DND-41 (cell line): ENCODE measurements around the gene ZNF132.
A peak's percentile ranks its signal among the peaks of the same experiment; 100 is the strongest.

Experiments
- ATAC-seq: fragments of 200-7000 bp; cut with Tn5 transposase; 3 replicates; pipeline ENCODE4 v1.9.1; 2021; ENCODE audit warnings: low read depth; ENCODE audit not compliant: insufficient read depth
- DNase-seq: peaks from one replicate; pipeline ENCODE4 v3.0.0-alpha.2; 2020
- H2AFZ ChIP-seq: 2 replicates; pipeline ENCODE4 v1.6.0; 2012; ENCODE audit warnings: low read depth, low read length
- H3K27ac ChIP-seq: 2 replicates; pipeline ENCODE4 v1.5.1; 2012; ENCODE audit warnings: low read length, inconsistent platforms
- H3K27me3 ChIP-seq: fragments of 200-600 bp; sonication (generic); 2 replicates; pipeline ENCODE4 v1.6.0; 2012; ENCODE audit warnings: low read length, mild to moderate bottlenecking, inconsistent platforms; ENCODE audit not compliant: insufficient read depth, poor library complexity
- H3K36me3 ChIP-seq: 2 replicates; pipeline ENCODE4 v1.5.1; 2012; ENCODE audit warnings: low read length, inconsistent platforms; ENCODE audit not compliant: insufficient read depth
- H3K4me1 ChIP-seq: 2 replicates; pipeline ENCODE4 v1.5.1; 2012; ENCODE audit warnings: mild to moderate bottlenecking, low read length; ENCODE audit not compliant: insufficient read depth
- H3K4me2 ChIP-seq: 2 replicates; pipeline ENCODE4 v1.6.0; 2012; ENCODE audit warnings: mild to moderate bottlenecking, moderate library complexity, low read length, inconsistent platforms; ENCODE audit not compliant: insufficient read depth
- H3K4me3 ChIP-seq, 2 experiments: fragments of 200-600 bp in 1 of 2; shearing (Covaris generic) in 1 of 2; 2 replicates each; pipeline ENCODE4 v1.5.1; 2012 to 2016; ENCODE audit warnings: inconsistent platforms in 2 of 2, low read length in 2 of 2, mild to moderate bottlenecking in 2 of 2, low read depth in 1 of 2, moderate library complexity in 1 of 2
- H3K79me2 ChIP-seq: 2 replicates; pipeline ENCODE4 v1.6.0; 2012; ENCODE audit warnings: low read length, inconsistent platforms; ENCODE audit not compliant: insufficient read depth
- H3K9ac ChIP-seq: 2 replicates; pipeline ENCODE4 v1.6.0; 2012; ENCODE audit warnings: low read depth, mild to moderate bottlenecking, inconsistent platforms, low read length, moderate library complexity
- H3K9me3 ChIP-seq: 2 replicates; pipeline ENCODE4 v1.5.1; 2012; ENCODE audit warnings: low read length, moderate library complexity, mild to moderate bottlenecking, inconsistent platforms; ENCODE audit not compliant: insufficient read depth, severe bottlenecking
- H4K20me1 ChIP-seq: 2 replicates; pipeline ENCODE4 v1.6.0; 2012; ENCODE audit warnings: low read length; ENCODE audit not compliant: insufficient read depth
- CTCF ChIP-seq: IDR thresholded peaks from 2 replicates; pipeline ENCODE4 v1.5.1; 2012; ENCODE audit warnings: borderline replicate concordance, low read length, moderate library complexity, mild to moderate bottlenecking; ENCODE audit not compliant: poor library complexity, severe bottlenecking; ENCODE audit errors: extremely low read depth
- EZH2 ChIP-seq: IDR thresholded peaks from 3 replicates; pipeline ENCODE4 v1.6.1; 2012; ENCODE audit warnings: borderline replicate concordance, low read depth, mild to moderate bottlenecking, moderate library complexity, low read length, inconsistent platforms; ENCODE audit not compliant: severe bottlenecking

Gene ZNF132

DNA sequence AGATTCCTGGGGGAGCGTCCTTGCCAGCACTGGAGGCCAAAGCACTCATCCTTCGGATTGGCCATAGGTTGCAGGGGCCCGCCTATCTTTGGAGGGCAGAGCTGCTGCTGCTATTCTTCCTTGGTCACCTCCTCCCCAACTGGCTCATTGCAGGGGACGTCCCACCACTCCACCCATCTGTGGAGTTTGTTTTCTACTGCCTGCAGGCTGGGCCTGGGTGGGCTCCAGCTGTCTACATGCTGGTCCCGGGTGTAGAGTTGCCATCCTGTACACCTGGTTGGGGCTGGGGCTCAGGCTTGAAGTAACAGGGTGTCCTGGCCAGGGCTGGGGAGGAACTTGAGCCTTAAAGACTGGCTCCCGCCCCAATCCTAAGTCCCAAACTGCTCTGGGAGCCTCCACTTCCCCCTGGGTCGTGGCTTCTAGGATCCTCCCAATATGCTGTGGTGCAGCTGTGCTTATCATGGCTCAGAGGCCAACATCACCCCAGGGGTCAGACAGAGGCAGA is 42.4 kb downstream of the ZNF132 start:
- DNase-seq: peak; percentile 16

DNA sequence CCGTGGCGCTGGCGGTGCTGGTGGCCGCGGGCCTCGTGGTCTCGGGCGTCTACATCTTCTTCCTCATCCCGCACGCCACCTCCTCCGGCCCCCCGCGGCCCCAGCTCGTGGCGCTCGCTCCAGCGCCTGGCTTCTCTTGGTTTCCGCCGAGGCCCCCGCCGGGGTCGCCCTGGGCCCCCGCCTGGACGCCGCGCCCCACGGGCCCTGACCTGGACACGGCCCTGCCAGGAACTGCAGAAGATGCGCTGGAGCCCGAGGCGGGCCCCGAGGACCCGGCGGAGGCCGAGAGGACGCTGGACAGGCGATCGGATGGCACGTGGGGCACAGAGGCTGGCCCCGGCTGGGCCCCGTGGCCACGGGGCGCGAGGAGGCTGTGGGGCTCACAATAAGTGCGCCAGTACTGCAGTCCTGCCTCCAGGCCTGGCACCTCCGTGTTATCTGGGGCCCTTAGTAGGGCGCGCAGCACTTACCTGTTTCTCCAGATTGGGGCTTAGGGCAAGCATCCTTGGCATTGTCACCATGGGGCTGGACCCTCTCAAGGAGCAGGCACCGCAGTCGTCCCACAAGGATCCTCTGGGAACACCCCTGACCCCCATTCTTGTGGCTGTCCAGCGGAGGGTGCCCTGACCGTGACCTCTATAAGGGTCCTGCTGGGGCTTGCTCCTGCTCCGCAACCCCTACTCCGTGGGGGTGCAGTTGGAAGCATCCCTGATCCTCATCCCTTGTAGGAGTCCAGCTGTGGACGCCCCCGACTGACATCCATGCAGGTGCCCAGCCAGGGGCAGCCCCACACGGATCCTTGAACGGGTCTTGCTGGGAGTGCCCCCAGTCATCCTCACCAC is 43.0 kb downstream of the ZNF132 start:
- Histone ChIP-seq H3K4me3 (no peak overlapping the region), H3K9ac (no peak overlapping the region), H4K20me1 (peaks cover 33% of the 10 kb centered on the region), H3K27ac (no peak overlapping the region), H3K27me3 (no peaks in the 10 kb centered on the region), H3K36me3 (peaks cover 40% of the 10 kb centered on the region), H3K9me3 (no peaks in the 10 kb centered on the region), H3K79me2 (peaks cover 9% of the 10 kb centered on the region; the same call in 1 of the 2 replicates), H3K4me1 (peaks cover 12% of the 10 kb centered on the region), H2AFZ (no peak overlapping the region), H3K4me2 (no peak overlapping the region)
- ATAC-seq (no peak), DNase-seq (no peak)
- TF ChIP-seq CTCF (no peak), EZH2 (no peak)

More for the DNA sequence above, 42.4 kb downstream of the ZNF132 start:
- Histone ChIP-seq H2AFZ (no peak overlapping the region), H3K9ac (no peak overlapping the region), H3K4me2 (no peak overlapping the region), H3K27ac (no peak overlapping the region), H4K20me1 (peaks cover 30% of the 10 kb centered on the region), H3K79me2 (peaks cover 8% of the 10 kb centered on the region; the same call in 1 of the 2 replicates), H3K27me3 (no peaks in the 10 kb centered on the region), H3K36me3 (peaks cover 34% of the 10 kb centered on the region), H3K4me1 (peaks cover 19% of the 10 kb centered on the region), H3K9me3 (no peaks in the 10 kb centered on the region), H3K4me3 (no peak overlapping the region)
- no peak for ATAC-seq
- no peak for TF ChIP-seq CTCF
- TF ChIP-seq EZH2: no peak

DNA sequence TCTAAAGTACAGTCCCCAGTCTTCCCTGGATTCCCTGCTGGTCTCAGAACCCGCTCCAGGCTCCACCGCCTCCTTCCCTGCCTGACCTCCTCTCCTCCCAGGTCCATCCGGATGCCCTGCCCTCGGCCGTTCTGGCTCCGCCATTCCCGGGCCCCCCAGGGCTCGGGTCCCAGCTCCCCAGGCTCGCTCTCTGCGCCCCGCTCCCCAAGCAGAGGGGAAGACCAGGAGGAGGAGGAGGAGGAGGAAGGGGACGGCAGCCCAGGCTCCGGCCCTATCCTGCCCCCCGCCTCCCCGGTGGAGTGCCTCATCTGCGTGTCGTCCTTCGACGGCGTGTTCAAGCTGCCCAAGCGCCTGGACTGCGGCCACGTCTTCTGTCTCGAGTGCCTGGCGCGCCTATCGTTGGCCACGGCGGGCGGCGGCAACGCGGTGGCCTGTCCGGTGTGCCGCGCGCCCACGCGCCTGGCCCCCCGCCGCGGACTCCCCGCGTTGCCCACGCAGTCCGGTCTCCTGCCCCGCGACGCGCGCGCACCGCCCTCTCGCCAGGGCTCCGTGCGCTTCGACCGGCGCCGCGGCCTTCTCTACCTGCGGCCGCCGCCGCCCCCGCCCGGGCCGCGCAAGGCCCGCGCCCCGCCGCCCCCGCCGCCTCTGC is 43.9 kb downstream of the ZNF132 start:
- H3K4me2 ChIP-seq: no peak overlapping the region
- peaks cover 11% of the 10 kb centered on the region for H3K4me1 ChIP-seq
- H2AFZ ChIP-seq: no peak overlapping the region
- no peaks in the 10 kb centered on the region for H3K27me3 ChIP-seq
- TF ChIP-seq CTCF (no peak), EZH2 (no peak)
- no peaks in the 10 kb centered on the region for H3K9me3 ChIP-seq
- H3K79me2 ChIP-seq: peaks cover 16% of the 10 kb centered on the region
- H3K27ac ChIP-seq: no peak overlapping the region
- H4K20me1 ChIP-seq: peaks cover 34% of the 10 kb centered on the region
- no peak overlapping the region for H3K9ac ChIP-seq
- no peak overlapping the region for H3K4me3 ChIP-seq
- ATAC-seq (peak; percentile 10; the same call in 1 of the 3 replicates), DNase-seq (no peak)
- H3K36me3 ChIP-seq: peaks cover 48% of the 10 kb centered on the region
